Loucy (cell line): ENCODE data around the gene SFTPB.

Source experiments
- CTCF ChIP-seq: fragments of 200-600 bp; sonication (generic); conservative IDR thresholded peaks from 2 replicates; pipeline ENCODE4 v1.5.1; 2014; ENCODE audit warnings: mild to moderate bottlenecking, antibody characterized with exemption, low read length
- EZH2phosphoT487 ChIP-seq: fragments of 200-600 bp; IDR thresholded peaks from 2 replicates; pipeline ENCODE4 v1.6.1; 2018; ENCODE audit warnings: antibody characterized with exemption, mild to moderate bottlenecking, moderate library complexity, borderline replicate concordance

GRCh38 chr2:85669549-85669948 is 1.6 kb upstream of the SFTPB start:
- no peak for TF ChIP-seq CTCF
- TF ChIP-seq EZH2phosphoT487, result no peak
